H9 (cell line): Measurements from ENCODE around the gene FGD5. TPM values are rescaled to one million over a fixed set of nuclear protein-coding genes. Genes with fewer than 3 reads are reported as not detected.

Source experiments
- DNase-seq: peaks from one replicate; pipeline ENCODE4 v3.0.0-alpha.2; 2017
- H2AFZ ChIP-seq: one replicate; pipeline ENCODE4 v1.6.1; 2013; ENCODE audit warnings: mild to moderate bottlenecking, low read length, control low read depth, moderate library complexity
- H2AK5ac ChIP-seq: 2 replicates; pipeline ENCODE4 v1.6.1; 2013; ENCODE audit warnings: low read length, control low read depth, mixed read lengths; ENCODE audit not compliant: insufficient read length
- H2BK120ac ChIP-seq: one replicate; pipeline ENCODE4 v1.6.1; 2013; ENCODE audit warnings: low read depth, mild to moderate bottlenecking, low read length, control low read depth, inconsistent platforms; ENCODE audit not compliant: poor library complexity, severe bottlenecking
- H2BK12ac ChIP-seq: 2 replicates; pipeline ENCODE4 v1.6.1; 2013; ENCODE audit warnings: low read length, control low read depth, mixed read lengths, low read depth; ENCODE audit not compliant: insufficient read length
- H2BK15ac ChIP-seq: 2 replicates; pipeline ENCODE4 v1.6.1; 2013; ENCODE audit warnings: low read depth, low read length, control low read depth
- H2BK20ac ChIP-seq: one replicate; pipeline ENCODE4 v1.6.1; 2013; ENCODE audit warnings: low read depth, mild to moderate bottlenecking, low read length, control low read depth, inconsistent platforms; ENCODE audit not compliant: poor library complexity, severe bottlenecking
- H2BK5ac ChIP-seq: 2 replicates; pipeline ENCODE4 v1.6.1; 2013; ENCODE audit warnings: low read length, control low read depth, mixed read lengths; ENCODE audit not compliant: insufficient read length
- H3K14ac ChIP-seq: 2 replicates; pipeline ENCODE4 v1.6.1; 2013; ENCODE audit warnings: low read length, control low read depth; ENCODE audit not compliant: insufficient read depth
- H3K18ac ChIP-seq: 2 replicates; pipeline ENCODE4 v1.6.1; 2013; ENCODE audit warnings: low read depth, mild to moderate bottlenecking, mixed read lengths, low read length, control low read depth; ENCODE audit not compliant: insufficient read length
- H3K23ac ChIP-seq: 2 replicates; pipeline ENCODE4 v1.6.1; 2013; ENCODE audit warnings: low read length, control low read depth, mixed read lengths, low read depth; ENCODE audit not compliant: insufficient read length
- H3K23me2 ChIP-seq: 2 replicates; pipeline ENCODE4 v1.6.1; 2013; ENCODE audit warnings: low read depth, mild to moderate bottlenecking, mixed read lengths, low read length, control low read depth; ENCODE audit not compliant: insufficient read length, poor library complexity, severe bottlenecking
- H3K27ac ChIP-seq: 2 replicates; pipeline ENCODE4 v1.5.1; 2013; ENCODE audit warnings: low read length, control low read depth, mixed read lengths, low read depth; ENCODE audit not compliant: insufficient read length
- H3K27me3 ChIP-seq: 2 replicates; pipeline ENCODE4 v1.6.1; 2013; ENCODE audit warnings: low read length, control low read depth, inconsistent platforms; ENCODE audit not compliant: insufficient read depth
- H3K4ac ChIP-seq: 2 replicates; pipeline ENCODE4 v1.6.1; 2013; ENCODE audit warnings: low read depth, mild to moderate bottlenecking, control low read depth, inconsistent platforms, low read length, moderate library complexity
- H3K4me1 ChIP-seq: 2 replicates; pipeline ENCODE4 v1.6.1; 2013; ENCODE audit warnings: low read length, control low read depth, inconsistent platforms; ENCODE audit not compliant: insufficient read depth
- H3K4me2 ChIP-seq: 2 replicates; pipeline ENCODE4 v1.6.1; 2013; ENCODE audit warnings: low read length, control low read depth, mixed read lengths; ENCODE audit not compliant: insufficient read length, insufficient read depth
- H3K56ac ChIP-seq: 2 replicates; pipeline ENCODE4 v1.6.1; 2013; ENCODE audit warnings: low read depth, mild to moderate bottlenecking, mixed read lengths, low read length, control low read depth; ENCODE audit not compliant: insufficient read length
- H3K79me1 ChIP-seq: 2 replicates; pipeline ENCODE4 v1.6.1; 2013; ENCODE audit warnings: low read depth, mild to moderate bottlenecking, moderate library complexity, low read length, control low read depth, inconsistent platforms; ENCODE audit not compliant: insufficient read depth, poor library complexity, severe bottlenecking
- H3K79me2 ChIP-seq: 2 replicates; pipeline ENCODE4 v1.6.1; 2013; ENCODE audit warnings: low read length, control low read depth, inconsistent platforms; ENCODE audit not compliant: insufficient read depth
- H3K9ac ChIP-seq: 2 replicates; pipeline ENCODE4 v1.6.1; 2013; ENCODE audit warnings: low read length, control low read depth, mixed read lengths; ENCODE audit not compliant: insufficient read length; ENCODE audit errors: extremely low read depth
- H3K9me3 ChIP-seq: one replicate; pipeline ENCODE4 v1.6.1; 2013; ENCODE audit warnings: low read depth, low read length, inconsistent platforms; ENCODE audit not compliant: control insufficient read depth
- H3T11ph ChIP-seq: one replicate; pipeline ENCODE4 v1.6.1; 2013; ENCODE audit warnings: mild to moderate bottlenecking, low read length, control low read depth, inconsistent platforms
- H4K20me1 ChIP-seq: one replicate; pipeline ENCODE4 v1.6.1; 2013; ENCODE audit not compliant: control insufficient read depth, insufficient read length, insufficient read depth
- H4K5ac ChIP-seq: 2 replicates; pipeline ENCODE4 v1.6.1; 2013; ENCODE audit warnings: low read depth, mild to moderate bottlenecking, mixed read lengths, low read length, control low read depth; ENCODE audit not compliant: insufficient read length
- H4K8ac ChIP-seq: replicated peaks from 2 replicates; pipeline ENCODE4 v1.6.1; 2013; ENCODE audit warnings: low read length, control low read depth, mixed read lengths, low read depth; ENCODE audit not compliant: insufficient read length
- H4K91ac ChIP-seq: 2 replicates; pipeline ENCODE4 v1.6.1; 2013; ENCODE audit warnings: low read depth, mild to moderate bottlenecking, moderate library complexity, mixed read lengths, low read length, control low read depth; ENCODE audit not compliant: insufficient read length
- H3K27ac Mint-ChIP-seq, 3 experiments: 2 replicates in 2 of 3; 3 replicates in 1 of 3; pipeline ENCODE4 v1.8.0; 2020 to 2021; ENCODE audit warnings: mixed read lengths in 3 of 3, mild to moderate bottlenecking in 1 of 3, moderate library complexity in 1 of 3
- H3K27me3 Mint-ChIP-seq: 2 replicates; pipeline ENCODE4 v1.8.0; 2021; ENCODE audit warnings: low read depth, mild to moderate bottlenecking, moderate library complexity, mixed read lengths
- H3K36me3 Mint-ChIP-seq, 3 experiments: 2 replicates in 2 of 3; 3 replicates in 1 of 3; pipeline ENCODE4 v1.8.0; 2020 to 2021; ENCODE audit warnings: low read depth in 3 of 3, mixed read lengths in 3 of 3; ENCODE audit not compliant: insufficient read depth in 1 of 3
- H3K4me1 Mint-ChIP-seq, 2 experiments: 2 replicates each; pipeline ENCODE4 v1.8.0; 2020; ENCODE audit warnings: mixed read lengths in 2 of 2
- H3K4me3 Mint-ChIP-seq, 2 experiments: 2 replicates in 1 of 2; 3 replicates in 1 of 2; pipeline ENCODE4 v1.8.0; 2020 to 2021; ENCODE audit warnings: mild to moderate bottlenecking in 2 of 2, mixed read lengths in 2 of 2, moderate library complexity in 1 of 2
- H3K9me3 Mint-ChIP-seq, 2 experiments: 2 replicates in 1 of 2; 3 replicates in 1 of 2; pipeline ENCODE4 v1.8.0; 2020; ENCODE audit warnings: mild to moderate bottlenecking in 2 of 2, mixed read lengths in 2 of 2, moderate library complexity in 1 of 2
- CTCF ChIP-seq: fragments of 200-600 bp; sonication (generic); conservative IDR thresholded peaks from 3 replicates; pipeline ENCODE4 v1.8.0; 2021; ENCODE audit warnings: antibody characterized with exemption, mild to moderate bottlenecking
- WGBS: extraction: QIAGEN DNeasy Blood & Tissue Kit; methylation state at CpG from one replicate; pipeline ENCODE4 v1.1.7; 2013; ENCODE audit warnings: missing lambda C conversion rate, low lambda C conversion rate, mixed read lengths; ENCODE audit not compliant: insufficient read length; ENCODE audit errors: extremely low coverage; 5-methylcytosine and 5-hydroxymethylcytosine counted together
- total RNA-seq: library from RNA; stranded (reverse); gene quantifications from 2 replicates; pipeline ENCODE4 v1.2.1, GENCODE V29; 2021

The FGD5 gene
- total RNA-seq, 1 experiment from 2014 or later: 7.8 TPM

- H3K23ac ChIP-seq: no peak overlapping the region
- Mint-ChIP-seq H3K9me3 (no peaks in the 10 kb centered on the region), H3K4me1 (peaks cover 14 to 20% of the 10 kb centered on the region in 2 experiments), H3K27me3 (peaks cover 4% of the 10 kb centered on the region; the same call in 1 of the 2 replicates), H3K4me3 (no peak overlapping the region), H3K27ac (no peak overlapping the region; a peak in 1 of 7 replicates), H3K36me3 (peaks cover 6 to 16% (median 10%) of the 10 kb centered on the region in 3 experiments; a peak in 6 of 7 replicates)
- H2BK20ac ChIP-seq: no peak overlapping the region
- no peak overlapping the region for H2BK120ac ChIP-seq
- no peak overlapping the region for H2AK5ac ChIP-seq
- H4K20me1 ChIP-seq: no peaks in the 10 kb centered on the region
- no peaks in the 10 kb centered on the region for H3K79me1 ChIP-seq
- no peaks in the 10 kb centered on the region for H3K9me3 ChIP-seq
- H3K4me2 ChIP-seq: no peak overlapping the region
- H3K56ac ChIP-seq: no peak overlapping the region
- H2BK15ac ChIP-seq: no peak overlapping the region
- no peak overlapping the region for H3K9ac ChIP-seq
- H3K27ac ChIP-seq: no peak overlapping the region
- no peak overlapping the region for H3K14ac ChIP-seq
- H2AFZ ChIP-seq: no peak overlapping the region
- H4K5ac ChIP-seq: no peak overlapping the region
- no peaks in the 10 kb centered on the region for H3K79me2 ChIP-seq
- no peak overlapping the region for H3K4ac ChIP-seq
- no peak overlapping the region for H3T11ph ChIP-seq
- H3K4me1 ChIP-seq: no peaks in the 10 kb centered on the region; the same call in 1 of the 2 replicates
- H4K91ac ChIP-seq: no peak overlapping the region
- no peak for DNase-seq
- H3K27me3 ChIP-seq: no peaks in the 10 kb centered on the region
- no peak overlapping the region for H3K18ac ChIP-seq
- no peak overlapping the region for H2BK12ac ChIP-seq
- H2BK5ac ChIP-seq: no peak overlapping the region
- no peak overlapping the region for H4K8ac ChIP-seq
- no CpG with 5 or more reads among the region's 17 CpGs for whole genome bisulfite sequencing
- no peaks in the 10 kb centered on the region for H3K23me2 ChIP-seq
- no peak for TF ChIP-seq CTCF
These were observed 1.4 kb downstream of the FGD5 start for GRCh38 chr3:14820156-14820555.
